ENCODE results near the gene SARDH. TPM values are rescaled to one million over a fixed set of nuclear protein-coding genes. Genes with fewer than 3 reads are reported as not detected.

The SARDH gene
- total and polyA plus RNA-seq, 2 of the 13 experiments (the other 11 are each of a cell fraction or from before 2014, with no cell fraction given), result 11.6 to 34.9 TPM

- TF ChIP-seq CBFB (CRISPR knock-in tag; IDR thresholded peaks at IDR 0.05) (peak; percentile 29; the same call in 1 of the 2 replicates), ZNF563 (CRISPR knock-in tag; IDR thresholded peaks at IDR 0.05) (peak; percentile 60; the same call in 1 of the 2 replicates), PHB2 (IDR thresholded peaks at IDR 0.05; ENCODE audit: partially characterized antibody) (no peak), HDAC2 (CRISPR knock-in tag; IDR thresholded peaks at IDR 0.05) (peak; percentile 84), ZNF232 (CRISPR knock-in tag; IDR thresholded peaks at IDR 0.05; ENCODE audit: borderline replicate concordance) (no peak; the same call in 1 of the 2 replicates), RARA (CRISPR knock-in tag; IDR thresholded peaks at IDR 0.05) (peak; percentile 77), RBM39 (IDR thresholded peaks at IDR 0.05; ENCODE audit: low read depth, low read length, poor library complexity, severe bottlenecking) (no peak), MATR3 (CRISPR knock-in tag; IDR thresholded peaks at IDR 0.05) (no peak), ONECUT2 (CRISPR knock-in tag; IDR thresholded peaks at IDR 0.05) (peak; percentile 43; the same call in 1 of the 2 replicates), CAMTA2 (CRISPR knock-in tag; IDR thresholded peaks at IDR 0.05; ENCODE audit: borderline replicate concordance) (no peak), PCBP2 (optimal IDR thresholded peaks at IDR 0.05; ENCODE audit: low read depth, low read length, poor library complexity, severe bottlenecking) (no peak), TCF12 (IDR thresholded peaks at IDR 0.05) (no peak), TCF12 (CRISPR knock-in tag; IDR thresholded peaks at IDR 0.05) (0 out of 2 replicates have a peak, but pooled peaks have one; percentile 77), ZNF367 (CRISPR knock-in tag; IDR thresholded peaks at IDR 0.05; ENCODE audit: borderline replicate concordance) (no peak), FOSL2 (CRISPR knock-in tag; IDR thresholded peaks at IDR 0.05) (peak; percentile 55; the same call in 1 of the 2 replicates), MAZ (IDR thresholded peaks at IDR 0.05; ENCODE audit: borderline replicate concordance, low read depth, low read length) (no peak), MAZ (CRISPR knock-in tag; IDR thresholded peaks at IDR 0.05; ENCODE audit: low read depth) (0 out of 2 replicates have a peak, but pooled peaks have one; percentile 62), SUZ12 (IDR thresholded peaks at IDR 0.05; ENCODE audit: low read depth, low read length) (no peak), ZKSCAN1 (IDR thresholded peaks at IDR 0.05; ENCODE audit: low read length) (no peak)
- TF ChIP-seq, protein P1, sequence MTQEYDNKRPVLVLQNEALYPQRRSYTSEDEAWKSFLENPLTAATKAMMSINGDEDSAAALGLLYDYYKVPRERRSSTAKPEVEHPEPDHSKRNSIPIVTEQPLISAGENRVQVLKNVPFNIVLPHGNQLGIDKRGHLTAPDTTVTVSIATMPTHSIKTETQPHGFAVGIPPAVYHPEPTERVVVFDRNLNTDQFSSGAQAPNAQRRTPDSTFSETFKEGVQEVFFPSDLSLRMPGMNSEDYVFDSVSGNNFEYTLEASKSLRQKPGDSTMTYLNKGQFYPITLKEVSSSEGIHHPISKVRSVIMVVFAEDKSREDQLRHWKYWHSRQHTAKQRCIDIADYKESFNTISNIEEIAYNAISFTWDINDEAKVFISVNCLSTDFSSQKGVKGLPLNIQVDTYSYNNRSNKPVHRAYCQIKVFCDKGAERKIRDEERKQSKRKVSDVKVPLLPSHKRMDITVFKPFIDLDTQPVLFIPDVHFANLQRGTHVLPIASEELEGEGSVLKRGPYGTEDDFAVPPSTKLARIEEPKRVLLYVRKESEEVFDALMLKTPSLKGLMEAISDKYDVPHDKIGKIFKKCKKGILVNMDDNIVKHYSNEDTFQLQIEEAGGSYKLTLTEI (CRISPR knock-in tag; conservative IDR thresholded peaks at IDR 0.05), result no peak
- TF ChIP-seq, protein P2, sequence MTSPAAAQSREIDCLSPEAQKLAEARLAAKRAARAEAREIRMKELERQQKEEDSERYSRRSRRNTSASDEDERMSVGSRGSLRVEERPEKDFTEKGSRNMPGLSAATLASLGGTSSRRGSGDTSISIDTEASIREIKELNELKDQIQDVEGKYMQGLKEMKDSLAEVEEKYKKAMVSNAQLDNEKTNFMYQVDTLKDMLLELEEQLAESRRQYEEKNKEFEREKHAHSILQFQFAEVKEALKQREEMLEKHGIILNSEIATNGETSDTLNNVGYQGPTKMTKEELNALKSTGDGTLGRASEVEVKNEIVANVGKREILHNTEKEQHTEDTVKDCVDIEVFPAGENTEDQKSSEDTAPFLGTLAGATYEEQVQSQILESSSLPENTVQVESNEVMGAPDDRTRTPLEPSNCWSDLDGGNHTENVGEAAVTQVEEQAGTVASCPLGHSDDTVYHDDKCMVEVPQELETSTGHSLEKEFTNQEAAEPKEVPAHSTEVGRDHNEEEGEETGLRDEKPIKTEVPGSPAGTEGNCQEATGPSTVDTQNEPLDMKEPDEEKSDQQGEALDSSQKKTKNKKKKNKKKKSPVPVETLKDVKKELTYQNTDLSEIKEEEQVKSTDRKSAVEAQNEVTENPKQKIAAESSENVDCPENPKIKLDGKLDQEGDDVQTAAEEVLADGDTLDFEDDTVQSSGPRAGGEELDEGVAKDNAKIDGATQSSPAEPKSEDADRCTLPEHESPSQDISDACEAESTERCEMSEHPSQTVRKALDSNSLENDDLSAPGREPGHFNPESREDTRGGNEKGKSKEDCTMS (CRISPR knock-in tag; conservative IDR thresholded peaks at IDR 0.05), result no peak
Observed at GRCh38 chr9:133739408-133740280, 1.5 kb upstream of the SARDH start (continued).
